ENCODE data around the gene CD40.

DNA sequence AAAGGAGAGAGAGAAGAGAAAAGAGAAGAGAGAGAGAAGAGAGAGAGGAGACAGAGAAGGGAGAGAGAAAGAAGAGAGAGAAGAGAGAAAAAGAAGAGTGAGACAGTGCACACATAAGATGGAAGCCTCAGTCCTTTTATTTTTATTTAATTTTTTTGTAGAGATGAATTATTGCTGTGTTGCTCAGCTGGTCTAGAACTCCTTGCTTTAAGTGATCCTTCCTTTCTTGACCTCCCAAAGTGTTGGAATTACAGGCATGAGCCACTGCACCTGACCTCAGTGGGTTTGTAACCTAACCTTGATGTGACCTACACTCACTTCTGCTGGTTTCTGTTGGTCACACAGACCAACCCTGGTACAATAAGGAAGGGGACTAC lies 6.3 kb upstream of the CD40 start:
- TF ChIP-seq, protein P1, sequence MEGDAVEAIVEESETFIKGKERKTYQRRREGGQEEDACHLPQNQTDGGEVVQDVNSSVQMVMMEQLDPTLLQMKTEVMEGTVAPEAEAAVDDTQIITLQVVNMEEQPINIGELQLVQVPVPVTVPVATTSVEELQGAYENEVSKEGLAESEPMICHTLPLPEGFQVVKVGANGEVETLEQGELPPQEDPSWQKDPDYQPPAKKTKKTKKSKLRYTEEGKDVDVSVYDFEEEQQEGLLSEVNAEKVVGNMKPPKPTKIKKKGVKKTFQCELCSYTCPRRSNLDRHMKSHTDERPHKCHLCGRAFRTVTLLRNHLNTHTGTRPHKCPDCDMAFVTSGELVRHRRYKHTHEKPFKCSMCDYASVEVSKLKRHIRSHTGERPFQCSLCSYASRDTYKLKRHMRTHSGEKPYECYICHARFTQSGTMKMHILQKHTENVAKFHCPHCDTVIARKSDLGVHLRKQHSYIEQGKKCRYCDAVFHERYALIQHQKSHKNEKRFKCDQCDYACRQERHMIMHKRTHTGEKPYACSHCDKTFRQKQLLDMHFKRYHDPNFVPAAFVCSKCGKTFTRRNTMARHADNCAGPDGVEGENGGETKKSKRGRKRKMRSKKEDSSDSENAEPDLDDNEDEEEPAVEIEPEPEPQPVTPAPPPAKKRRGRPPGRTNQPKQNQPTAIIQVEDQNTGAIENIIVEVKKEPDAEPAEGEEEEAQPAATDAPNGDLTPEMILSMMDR (IDR thresholded peaks at IDR 0.05): no peak
- TF ChIP-seq POLR2A (IDR thresholded peaks at IDR 0.05): no peak
- TF ChIP-seq POLR2AphosphoS5 (IDR thresholded peaks at IDR 0.05): no peak

All from breast epithelium (tissue), 3 donors.